HG02981 (cell line): ENCODE data around the gene LDLRAD4.

Experiments used
- ATAC-seq: cut with Tn5 transposase; IDR thresholded peaks from one replicate; pipeline ENCODE4 v1.9.1; 2021; ENCODE audit warnings: mild to moderate bottlenecking, moderate library complexity; ENCODE audit not compliant: unreplicated experiment

Gene LDLRAD4

GRCh38 chr18:13218368-13218991, at the start of gene LDLRAD4:
Gene LDLRAD4 (plus strand): TSS chr18:13218760.
- no peak for ATAC-seq

DNA sequence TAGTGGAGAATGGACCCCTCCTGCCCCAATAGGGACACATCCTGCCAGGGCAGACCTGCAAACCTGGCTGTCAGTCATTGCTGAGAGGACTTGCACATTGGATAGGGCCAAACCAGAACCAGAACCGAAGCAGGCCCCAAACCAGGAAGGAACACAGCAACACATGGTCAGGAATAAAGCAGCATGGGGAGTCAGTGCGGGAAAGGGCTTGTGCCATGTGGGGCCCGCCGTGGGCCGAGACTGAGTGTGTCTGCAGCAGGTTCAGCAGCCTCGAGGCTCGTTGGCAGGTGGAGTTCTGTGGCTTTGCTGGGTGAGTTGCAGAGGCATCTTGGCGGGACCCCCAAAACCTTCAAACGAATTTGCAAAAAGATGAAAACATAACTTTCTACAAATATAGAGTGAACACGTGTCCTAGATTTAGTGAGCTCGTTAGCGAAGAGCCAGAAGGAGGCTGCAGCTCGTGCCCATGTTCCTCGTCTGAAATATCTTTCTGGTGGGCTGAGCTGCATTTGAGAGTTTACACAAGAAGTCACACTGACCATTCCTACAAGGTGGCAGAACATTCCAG, 44.9 kb upstream of the LDLRAD4 start:
- no peak for ATAC-seq

DNA sequence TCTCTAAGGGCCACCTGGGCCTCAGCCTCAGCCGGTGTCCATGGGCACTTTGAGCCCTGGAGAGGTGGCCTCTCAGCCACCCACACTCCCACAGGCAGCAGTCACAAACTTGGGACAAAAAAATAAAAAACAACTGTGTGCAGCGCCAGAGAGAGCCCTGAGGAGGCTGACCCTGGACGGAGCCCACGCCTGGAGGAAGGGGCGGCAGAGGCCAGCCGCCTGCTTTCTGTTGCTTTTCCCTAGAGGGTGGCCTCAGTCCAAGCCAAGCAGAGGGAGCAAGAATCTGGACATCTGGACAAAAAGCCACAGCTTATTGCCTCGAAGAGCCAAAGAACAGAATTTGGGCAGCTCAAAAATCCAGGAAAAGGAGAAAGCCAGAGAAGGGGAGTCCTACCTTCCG, 43.3 kb upstream of the LDLRAD4 start:
- ATAC-seq: no peak

DNA sequence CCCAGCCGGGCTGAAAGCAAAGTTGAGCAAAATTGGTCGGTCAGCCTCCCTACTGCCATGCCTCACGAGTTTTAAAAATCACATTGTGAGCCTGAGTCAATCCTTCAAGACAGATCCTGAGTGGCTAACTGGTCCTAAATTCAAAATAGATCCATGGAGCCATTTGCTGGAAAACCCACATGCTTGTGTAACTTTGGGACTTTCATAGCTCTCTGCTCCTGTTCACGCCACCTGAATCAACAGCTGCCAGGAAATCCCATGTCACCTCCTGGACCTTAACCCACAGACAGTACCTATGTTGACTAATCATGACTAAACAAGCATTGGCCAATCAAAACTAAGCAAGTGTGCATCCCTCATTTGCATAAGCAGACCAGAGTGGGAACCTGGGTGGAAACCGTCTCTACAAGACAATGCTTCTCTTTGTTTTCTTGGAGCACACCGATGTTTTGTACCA, 42.8 kb upstream of the LDLRAD4 start:
- no peak for ATAC-seq

DNA sequence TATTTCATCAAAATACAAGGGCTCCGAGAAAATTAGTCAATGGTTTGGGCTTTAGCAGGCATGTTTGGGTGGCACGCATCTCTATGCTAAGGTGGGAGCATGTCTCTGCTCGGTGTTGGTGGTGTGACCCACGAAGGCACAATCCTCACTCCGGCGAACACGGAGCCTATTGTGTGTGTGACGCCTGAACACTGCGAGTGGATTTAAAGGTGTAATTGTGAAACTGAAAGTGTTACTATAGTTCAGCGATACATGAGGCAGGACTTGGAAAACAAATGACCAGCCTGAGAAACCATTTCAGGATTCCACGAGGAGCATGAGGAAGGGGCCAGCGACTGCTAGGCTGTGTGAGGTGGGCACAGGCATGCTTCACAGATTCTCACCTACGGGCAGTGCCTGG, 41.7 kb upstream of the LDLRAD4 start:
- ATAC-seq: no peak

DNA sequence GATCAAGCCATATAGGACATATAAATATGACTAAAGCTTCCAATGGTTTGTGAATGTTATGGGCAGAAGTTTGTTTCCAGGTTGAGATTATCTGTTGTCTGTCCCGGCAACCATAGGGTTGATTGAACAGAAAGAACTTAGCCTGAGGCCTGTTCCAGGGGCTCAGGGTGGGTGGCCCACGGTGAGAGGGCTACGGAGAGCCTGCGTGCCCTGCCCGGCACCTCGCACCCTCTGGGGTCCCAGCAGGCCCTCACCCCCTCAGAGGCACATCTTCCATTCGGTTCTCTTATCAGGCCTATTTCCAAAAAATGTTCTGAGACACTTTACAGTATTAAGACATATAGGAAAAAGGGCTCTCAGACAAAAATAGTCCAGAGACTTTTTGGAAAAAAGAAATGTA, 40.4 kb upstream of the LDLRAD4 start:
- no peak for ATAC-seq

DNA sequence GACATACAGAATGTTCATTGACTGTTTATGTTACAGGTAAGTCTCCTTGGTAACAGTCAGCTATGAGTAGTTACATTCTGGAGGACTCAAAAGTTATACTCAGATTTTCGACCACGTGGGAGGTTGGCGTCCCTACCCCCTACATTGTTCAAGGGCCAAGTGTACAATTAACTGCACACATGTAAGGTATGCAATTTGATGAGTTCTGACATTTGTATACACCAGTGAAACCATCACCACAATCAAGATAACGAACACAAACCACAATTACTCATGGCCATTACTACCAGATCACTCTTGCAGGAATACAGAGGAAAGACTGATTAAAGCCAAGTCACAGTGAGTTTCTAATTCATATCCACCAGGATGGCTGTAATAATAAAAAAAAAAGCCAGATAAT, 39.6 kb upstream of the LDLRAD4 start:
- no peak for ATAC-seq

DNA sequence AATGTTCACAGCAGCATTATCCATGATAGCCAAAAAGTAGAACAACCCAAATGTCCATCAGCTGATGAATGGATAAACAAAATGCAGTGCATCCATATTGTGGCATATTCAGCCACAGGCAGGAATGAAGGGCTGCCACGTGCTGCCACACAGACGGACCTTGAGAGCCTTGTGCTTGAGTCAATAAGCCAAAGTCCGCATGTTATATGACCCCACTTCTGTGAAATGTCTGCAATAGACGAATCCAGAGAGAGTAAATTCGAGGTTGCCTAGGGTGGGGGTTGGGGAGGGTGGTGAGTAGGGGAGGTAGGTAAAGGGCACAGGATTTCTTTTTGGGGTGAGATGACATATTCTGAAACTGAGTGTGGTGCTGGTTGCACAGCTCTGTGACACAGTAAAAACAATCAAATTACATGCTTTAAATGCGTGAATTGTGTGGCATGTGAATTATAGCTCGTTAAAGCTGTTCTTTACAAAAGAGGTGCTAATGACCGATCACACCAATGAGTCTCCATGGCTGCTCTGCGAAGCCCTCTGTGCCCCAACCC, 38.9 kb upstream of the LDLRAD4 start:
- ATAC-seq: no peak

- no peak for ATAC-seq
Observed at GRCh38 chr18:13180614-13181375, 37.8 kb upstream of the LDLRAD4 start.

GRCh38 chr18:13181765-13182164, 36.8 kb upstream of the LDLRAD4 start:
- ATAC-seq: no peak

GRCh38 chr18:13183359-13183758, 35.2 kb upstream of the LDLRAD4 start:
- no peak for ATAC-seq

DNA sequence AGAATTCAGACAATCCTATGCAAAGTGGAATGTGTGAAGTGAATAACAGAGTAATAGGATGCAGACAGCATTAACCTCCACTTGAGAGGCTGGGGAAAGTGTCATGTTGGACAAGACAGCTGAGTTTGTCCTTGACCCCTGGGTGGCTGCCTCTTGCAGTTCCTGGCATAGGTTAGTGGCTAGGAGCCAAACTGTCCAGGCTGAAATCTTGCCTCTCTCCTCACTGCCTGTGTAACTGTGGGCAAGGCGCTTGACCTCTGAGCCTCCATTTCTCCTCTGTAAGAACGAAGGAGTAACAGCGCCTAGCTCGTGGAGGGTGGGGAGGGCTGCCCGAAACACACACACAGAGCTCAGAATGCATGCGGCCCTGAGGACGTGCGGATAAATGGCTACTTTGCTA, 34.8 kb upstream of the LDLRAD4 start:
- no peak for ATAC-seq

DNA sequence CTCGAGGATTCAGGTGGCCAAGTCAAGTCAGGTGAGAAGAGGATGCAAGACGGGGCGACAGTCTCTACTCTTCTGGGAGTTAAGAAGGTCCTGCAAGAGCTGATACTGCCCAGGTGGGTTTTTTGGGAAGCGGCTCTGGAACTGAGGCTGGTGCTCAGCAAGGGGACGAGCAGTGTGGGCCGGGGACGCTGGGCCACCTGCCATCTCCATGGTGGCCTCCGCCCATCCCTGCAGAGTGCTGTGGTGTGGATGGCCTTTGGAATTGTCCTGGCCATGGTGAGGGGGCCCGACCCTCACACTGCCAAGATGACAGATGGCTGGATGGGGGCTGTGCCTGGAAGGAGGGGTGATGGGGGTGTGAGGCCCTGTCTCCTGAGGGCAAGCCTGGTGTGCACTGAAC, 34.2 kb upstream of the LDLRAD4 start:
- no peak for ATAC-seq

DNA sequence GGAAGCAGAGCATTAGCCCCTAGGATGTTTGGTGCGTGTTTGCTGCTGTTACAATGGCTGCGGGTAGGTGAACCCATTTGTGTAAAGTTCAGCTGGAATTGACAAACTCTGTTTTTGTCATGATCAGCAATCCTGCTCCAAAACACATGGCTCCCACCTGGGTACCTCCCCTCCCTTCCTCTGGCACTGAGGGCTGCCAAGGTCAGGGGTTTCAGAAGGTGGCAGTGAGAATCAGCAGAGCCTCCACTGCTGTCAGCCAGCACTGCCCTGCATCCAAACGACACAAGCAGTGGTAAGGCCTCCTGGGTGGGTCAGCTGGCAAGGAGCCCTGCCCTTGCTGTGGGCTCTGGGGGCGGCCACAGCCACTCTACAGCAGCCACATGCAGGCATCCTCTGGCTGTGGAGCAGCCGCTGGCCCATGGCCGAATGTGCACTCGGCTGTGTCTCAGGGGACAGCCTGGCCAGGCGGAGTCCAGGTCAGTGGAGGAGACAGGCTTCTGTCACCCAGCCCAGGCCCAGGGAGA, 32.8 kb upstream of the LDLRAD4 start:
- no peak for ATAC-seq

GRCh38 chr18:13186687-13187086, 31.9 kb upstream of the LDLRAD4 start:
- ATAC-seq: no peak

DNA sequence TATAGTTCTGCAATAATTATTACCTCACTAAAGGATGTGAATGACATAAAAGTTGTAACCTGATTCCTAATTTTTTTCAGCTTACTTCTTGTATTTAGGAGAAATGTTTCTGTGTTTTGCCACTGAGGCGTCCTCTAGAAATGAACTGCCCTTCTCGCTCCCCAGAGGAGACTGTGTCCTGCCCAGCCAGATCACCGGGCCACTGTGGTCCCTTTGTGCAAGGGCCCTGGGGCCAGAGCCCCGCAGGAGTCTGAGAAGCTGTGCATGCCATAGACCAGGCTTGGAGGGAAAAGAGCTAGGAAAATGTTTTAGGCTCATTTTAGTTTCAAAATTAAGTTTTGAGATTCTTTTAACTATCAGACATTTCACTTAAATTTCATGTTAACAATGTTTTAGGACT, 31.1 kb upstream of the LDLRAD4 start:
- no peak for ATAC-seq

- no peak for ATAC-seq
Observed at GRCh38 chr18:13191031-13191430, 27.5 kb upstream of the LDLRAD4 start.

DNA sequence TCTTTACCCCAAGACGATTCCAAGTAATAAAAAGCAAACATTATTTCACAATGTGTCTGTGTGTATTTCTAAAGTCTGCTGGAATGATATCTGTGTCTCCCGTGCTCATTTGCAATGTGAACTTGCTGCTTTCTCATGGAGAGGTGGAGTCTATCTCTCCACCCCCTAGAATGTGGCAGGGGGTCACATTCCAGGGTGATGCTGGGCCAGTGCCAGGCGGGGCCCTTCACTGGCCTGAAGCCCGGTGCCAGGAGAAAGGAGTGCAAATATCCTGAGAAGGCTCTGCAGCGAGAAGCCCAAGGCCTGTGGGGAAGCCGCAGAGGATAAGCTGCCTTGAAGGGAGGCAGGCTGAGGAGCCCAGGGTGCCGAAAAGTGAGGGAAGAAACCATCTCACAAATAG, 26.8 kb upstream of the LDLRAD4 start:
- ATAC-seq: no peak

DNA sequence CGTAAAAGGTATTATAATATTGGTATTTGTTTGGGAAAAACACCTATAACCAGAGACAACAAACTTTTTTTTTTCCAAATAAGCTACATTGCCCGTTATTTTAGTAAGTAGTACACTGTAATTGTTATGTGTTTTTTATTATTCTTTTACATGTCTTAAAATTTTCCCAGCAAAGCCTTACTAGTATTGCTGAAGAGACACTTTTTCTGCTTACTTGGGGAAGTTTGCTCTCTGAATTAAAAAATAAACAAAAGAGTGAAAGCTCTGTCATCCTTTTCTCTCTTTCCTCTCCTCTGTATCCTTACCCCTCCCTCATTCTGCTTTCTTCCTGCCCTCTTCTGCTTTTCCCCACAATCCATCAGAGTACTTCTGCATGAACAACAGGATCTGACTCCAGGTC, 25.6 kb upstream of the LDLRAD4 start:
- ATAC-seq: no peak

DNA sequence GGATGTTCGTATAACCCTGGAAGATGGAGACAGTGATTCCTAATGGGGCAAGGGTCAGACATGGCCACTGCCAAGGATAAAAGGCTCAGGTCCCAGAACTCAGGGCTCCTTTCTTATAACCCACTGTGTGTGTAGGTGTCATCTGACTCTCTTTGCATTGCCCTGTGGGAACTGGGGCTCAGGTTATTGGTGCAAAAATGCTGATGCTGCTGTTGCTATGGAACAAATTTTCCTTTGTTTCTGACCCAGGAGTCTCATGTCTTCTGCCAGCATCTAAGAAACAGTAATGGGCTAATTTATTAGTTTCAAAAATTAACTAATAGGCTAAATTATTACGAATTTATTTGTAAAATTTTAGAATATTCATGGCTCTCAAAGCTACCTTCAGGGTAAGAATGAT, 24.3 kb upstream of the LDLRAD4 start:
- no peak for ATAC-seq

- ATAC-seq: no peak
Observed at GRCh38 chr18:13198701-13199100, 19.9 kb upstream of the LDLRAD4 start.

DNA sequence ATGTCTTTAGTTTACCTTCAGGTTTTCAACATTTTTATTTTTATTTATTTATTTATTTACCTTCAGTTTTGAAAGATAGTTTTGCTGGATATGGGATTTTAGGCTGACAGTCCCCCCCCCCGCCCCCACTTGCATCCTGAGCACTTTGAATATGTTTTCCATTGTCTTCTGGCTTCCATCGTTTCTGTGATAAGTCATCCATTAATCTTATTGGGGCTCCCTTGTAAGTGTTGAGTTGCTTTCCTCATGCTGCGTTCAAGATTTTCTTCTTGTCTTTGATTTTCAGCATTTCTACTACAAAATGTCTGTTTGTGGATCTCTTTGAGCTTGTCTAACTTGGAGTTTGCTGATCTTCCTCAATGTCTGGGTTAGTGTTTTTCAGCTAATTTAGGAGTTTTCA, 19.4 kb upstream of the LDLRAD4 start:
- ATAC-seq: no peak
